T47D (cell line): ENCODE measurements around the gene TNRC18.
"Not testable (repeated sequence)": the region's sequence is repeated elsewhere in the genome, so short reads cannot be mapped to it uniquely, and the experiment has no call there.

Source experiments
- DNase-seq, 2 experiments: peaks; one replicate each; pipeline versions ENCODE4 v3.0.0 to v3.0.0-alpha.2; 2011 to 2012; ENCODE audit warnings: low read depth in 1 of 2, low spot score in 1 of 2
- JUND ChIP-seq: IDR thresholded peaks from 2 replicates; pipeline ENCODE4 v1.6.1; 2012; ENCODE audit warnings: low read depth
- in situ Hi-C: cut with HindIII; loops from 2 replicates; pipeline ENCODE4 v1.10.0; 2016; ENCODE audit warnings: low sequenced_read_pairs, low pct_unique_long_range_greater_than_20kb

Gene TNRC18

GRCh38 chr7:5423306-5423975 is at the start of gene TNRC18:
TNRC18 (minus strand) TSS chr7:5423834; CDS start chr7:5421246, 2,588 bp downstream.
- TF ChIP-seq JUND = 0 out of 2 replicates have a peak, but pooled peaks have one; percentile 26
- in situ Hi-C loops = no loop called here
- DNase-seq = no peak

- no peak for TF ChIP-seq JUND
- no peak for DNase-seq
- in situ Hi-C loops = no loop called here
These were observed 49.0 kb upstream of the TNRC18 start for GRCh38 chr7:5472432-5473315.

GRCh38 chr7:5471623-5472022 is 48.0 kb upstream of the TNRC18 start:
- DNase-seq, in situ Hi-C loops: not testable (repeated sequence)

GRCh38 chr7:5470816-5471215 is 47.2 kb upstream of the TNRC18 start:
- in situ Hi-C loops = no loop called here
- no peak for DNase-seq
- no peak for TF ChIP-seq JUND

- TF ChIP-seq JUND = no peak
- in situ Hi-C loops = no loop called here
- DNase-seq = no peak
These were observed 46.5 kb upstream of the TNRC18 start for GRCh38 chr7:5470167-5470532.

- in situ Hi-C loops = no loop called here
- no peak for DNase-seq
- no peak for TF ChIP-seq JUND
These were observed 45.9 kb upstream of the TNRC18 start for GRCh38 chr7:5469375-5470166.

- in situ Hi-C loops = no loop called here
- no peak for DNase-seq
- no peak for TF ChIP-seq JUND
These were observed 44.0 kb upstream of the TNRC18 start for GRCh38 chr7:5467645-5468044.

GRCh38 chr7:5466551-5466950 is 42.9 kb upstream of the TNRC18 start:
- no peak for DNase-seq
- TF ChIP-seq JUND = no peak
- in situ Hi-C loops = no loop called here

- no peak for DNase-seq
- TF ChIP-seq JUND = no peak
- in situ Hi-C loops = no loop called here
These were observed 39.4 kb upstream of the TNRC18 start for GRCh38 chr7:5463031-5463430.

GRCh38 chr7:5462216-5462615 is 38.6 kb upstream of the TNRC18 start:
- in situ Hi-C loops = no loop called here
- no peak for TF ChIP-seq JUND
- DNase-seq = no peak

- no peak for TF ChIP-seq JUND
- in situ Hi-C loops = no loop called here
These were observed 35.4 kb upstream of the TNRC18 start for GRCh38 chr7:5458921-5459480.

GRCh38 chr7:5457245-5457735 is 33.7 kb upstream of the TNRC18 start:
- in situ Hi-C loops = no loop called here
- DNase-seq = no peak
- TF ChIP-seq JUND = no peak

More at GRCh38 chr7:5458921-5459480, 35.4 kb upstream of the TNRC18 start:
- DNase-seq = no peak
